ENCODE data around the gene KCNJ10. TPM values are rescaled to one million over a fixed set of nuclear protein-coding genes. Genes with fewer than 3 reads are reported as not detected.

The KCNJ10 gene
- total RNA-seq, 1 experiment from 2014 or later, result 1.4 TPM

GRCh38 chr1:160089883-160090282, 19.9 kb upstream of the KCNJ10 start:
- POLR2A ChIA-PET, result no interaction called here
- CTCF ChIA-PET, result interaction anchor here (1.6 to 29.5 kb wide), 4 partner anchors 11 to 163 kb away, joined by 3 to 978 read pairs (median 34); no protein-coding TSS in a partner anchor
- ATAC-seq (no peak), DNase-seq (ENCODE audit: low spot score) (no peak)
- peaks cover 13% of the 10 kb centered on the region for H3K27me3 Mint-ChIP-seq (ENCODE audit: low read depth)
- H3K36me3 Mint-ChIP-seq, result peaks cover 20% of the 10 kb centered on the region
- peaks cover 21% of the 10 kb centered on the region for H3K4me1 Mint-ChIP-seq
- TF ChIP-seq, protein P1, sequence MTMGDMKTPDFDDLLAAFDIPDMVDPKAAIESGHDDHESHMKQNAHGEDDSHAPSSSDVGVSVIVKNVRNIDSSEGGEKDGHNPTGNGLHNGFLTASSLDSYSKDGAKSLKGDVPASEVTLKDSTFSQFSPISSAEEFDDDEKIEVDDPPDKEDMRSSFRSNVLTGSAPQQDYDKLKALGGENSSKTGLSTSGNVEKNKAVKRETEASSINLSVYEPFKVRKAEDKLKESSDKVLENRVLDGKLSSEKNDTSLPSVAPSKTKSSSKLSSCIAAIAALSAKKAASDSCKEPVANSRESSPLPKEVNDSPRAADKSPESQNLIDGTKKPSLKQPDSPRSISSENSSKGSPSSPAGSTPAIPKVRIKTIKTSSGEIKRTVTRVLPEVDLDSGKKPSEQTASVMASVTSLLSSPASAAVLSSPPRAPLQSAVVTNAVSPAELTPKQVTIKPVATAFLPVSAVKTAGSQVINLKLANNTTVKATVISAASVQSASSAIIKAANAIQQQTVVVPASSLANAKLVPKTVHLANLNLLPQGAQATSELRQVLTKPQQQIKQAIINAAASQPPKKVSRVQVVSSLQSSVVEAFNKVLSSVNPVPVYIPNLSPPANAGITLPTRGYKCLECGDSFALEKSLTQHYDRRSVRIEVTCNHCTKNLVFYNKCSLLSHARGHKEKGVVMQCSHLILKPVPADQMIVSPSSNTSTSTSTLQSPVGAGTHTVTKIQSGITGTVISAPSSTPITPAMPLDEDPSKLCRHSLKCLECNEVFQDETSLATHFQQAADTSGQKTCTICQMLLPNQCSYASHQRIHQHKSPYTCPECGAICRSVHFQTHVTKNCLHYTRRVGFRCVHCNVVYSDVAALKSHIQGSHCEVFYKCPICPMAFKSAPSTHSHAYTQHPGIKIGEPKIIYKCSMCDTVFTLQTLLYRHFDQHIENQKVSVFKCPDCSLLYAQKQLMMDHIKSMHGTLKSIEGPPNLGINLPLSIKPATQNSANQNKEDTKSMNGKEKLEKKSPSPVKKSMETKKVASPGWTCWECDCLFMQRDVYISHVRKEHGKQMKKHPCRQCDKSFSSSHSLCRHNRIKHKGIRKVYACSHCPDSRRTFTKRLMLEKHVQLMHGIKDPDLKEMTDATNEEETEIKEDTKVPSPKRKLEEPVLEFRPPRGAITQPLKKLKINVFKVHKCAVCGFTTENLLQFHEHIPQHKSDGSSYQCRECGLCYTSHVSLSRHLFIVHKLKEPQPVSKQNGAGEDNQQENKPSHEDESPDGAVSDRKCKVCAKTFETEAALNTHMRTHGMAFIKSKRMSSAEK (CRISPR knock-in tag; IDR thresholded peaks at IDR 0.05; ENCODE audit: borderline replicate concordance), result no peak
- no peak for TF ChIP-seq GRHL2 (CRISPR knock-in tag; IDR thresholded peaks at IDR 0.05; ENCODE audit: insufficient replicate concordance, severe bottlenecking)
- TF ChIP-seq NFATC4 (CRISPR knock-in tag; IDR thresholded peaks at IDR 0.05), result no peak
- TF ChIP-seq CREM (CRISPR knock-in tag; IDR thresholded peaks at IDR 0.05), result no peak
- no peak for TF ChIP-seq GTF2I (CRISPR knock-in tag; conservative IDR thresholded peaks at IDR 0.05)
- no peak for TF ChIP-seq IRF1 (CRISPR knock-in tag; IDR thresholded peaks at IDR 0.05)
- TF ChIP-seq EMX1 (CRISPR knock-in tag; IDR thresholded peaks at IDR 0.05), result no peak
- TF ChIP-seq GABPB1 (CRISPR knock-in tag; IDR thresholded peaks at IDR 0.05), result no peak
- no peak overlapping the region for H3K27ac Mint-ChIP-seq
- no peaks in the 10 kb centered on the region for H3K9me3 Mint-ChIP-seq
- H3K4me3 Mint-ChIP-seq, result no peak overlapping the region

DNA sequence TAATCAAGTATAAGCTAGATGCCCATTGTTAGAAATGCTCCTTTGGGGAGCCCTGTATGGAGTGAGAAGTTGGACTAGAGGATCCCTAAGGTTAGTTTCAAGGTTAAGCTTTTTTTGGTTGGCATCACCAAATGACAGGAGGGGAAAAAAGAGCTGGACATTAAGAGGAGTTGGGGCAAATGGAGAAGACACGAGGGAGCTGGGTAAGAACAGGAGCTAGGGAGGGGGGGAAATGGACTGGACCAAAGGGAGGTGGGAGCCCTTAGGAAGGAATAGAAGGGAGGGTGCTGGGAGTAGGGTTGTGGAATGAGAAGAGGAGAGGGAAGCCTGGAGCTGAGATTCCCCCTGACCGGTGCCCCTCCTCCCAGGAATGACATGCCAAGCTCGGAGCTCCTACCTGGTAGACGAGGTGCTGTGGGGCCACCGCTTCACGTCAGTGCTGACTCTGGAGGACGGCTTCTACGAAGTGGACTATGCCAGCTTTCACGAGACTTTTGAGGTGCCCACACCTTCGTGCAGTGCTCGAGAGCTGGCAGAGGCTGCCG, 17.2 kb upstream of the KCNJ10 start:
- peaks cover 22% of the 10 kb centered on the region for H3K4me1 Mint-ChIP-seq
- H3K9me3 Mint-ChIP-seq, result no peaks in the 10 kb centered on the region
- no peak overlapping the region for H3K4me3 Mint-ChIP-seq
- H3K27ac Mint-ChIP-seq, result no peak overlapping the region
- POLR2A ChIA-PET, result interaction anchor here (1.0 to 1.2 kb wide), 2 partner anchors 9 to 10 kb away, joined by 3 to 4 read pairs; no protein-coding TSS in a partner anchor
- CTCF ChIA-PET, result interaction anchor here (0.7 to 29.5 kb wide), 15 partner anchors 9 to 166 kb away, joined by 3 to 978 read pairs (median 29); partner anchors contain the start of genes CASQ1 and IGSF8
- DNase-seq (ENCODE audit: low spot score) (no peak), ATAC-seq (no peak)
- TF ChIP-seq JAZF1 (CRISPR knock-in tag; IDR thresholded peaks at IDR 0.05) (no peak), NFATC4 (CRISPR knock-in tag; IDR thresholded peaks at IDR 0.05) (no peak), MXD4 (CRISPR knock-in tag; IDR thresholded peaks at IDR 0.05; ENCODE audit: borderline replicate concordance) (no peak)
- TF ChIP-seq, protein P2, sequence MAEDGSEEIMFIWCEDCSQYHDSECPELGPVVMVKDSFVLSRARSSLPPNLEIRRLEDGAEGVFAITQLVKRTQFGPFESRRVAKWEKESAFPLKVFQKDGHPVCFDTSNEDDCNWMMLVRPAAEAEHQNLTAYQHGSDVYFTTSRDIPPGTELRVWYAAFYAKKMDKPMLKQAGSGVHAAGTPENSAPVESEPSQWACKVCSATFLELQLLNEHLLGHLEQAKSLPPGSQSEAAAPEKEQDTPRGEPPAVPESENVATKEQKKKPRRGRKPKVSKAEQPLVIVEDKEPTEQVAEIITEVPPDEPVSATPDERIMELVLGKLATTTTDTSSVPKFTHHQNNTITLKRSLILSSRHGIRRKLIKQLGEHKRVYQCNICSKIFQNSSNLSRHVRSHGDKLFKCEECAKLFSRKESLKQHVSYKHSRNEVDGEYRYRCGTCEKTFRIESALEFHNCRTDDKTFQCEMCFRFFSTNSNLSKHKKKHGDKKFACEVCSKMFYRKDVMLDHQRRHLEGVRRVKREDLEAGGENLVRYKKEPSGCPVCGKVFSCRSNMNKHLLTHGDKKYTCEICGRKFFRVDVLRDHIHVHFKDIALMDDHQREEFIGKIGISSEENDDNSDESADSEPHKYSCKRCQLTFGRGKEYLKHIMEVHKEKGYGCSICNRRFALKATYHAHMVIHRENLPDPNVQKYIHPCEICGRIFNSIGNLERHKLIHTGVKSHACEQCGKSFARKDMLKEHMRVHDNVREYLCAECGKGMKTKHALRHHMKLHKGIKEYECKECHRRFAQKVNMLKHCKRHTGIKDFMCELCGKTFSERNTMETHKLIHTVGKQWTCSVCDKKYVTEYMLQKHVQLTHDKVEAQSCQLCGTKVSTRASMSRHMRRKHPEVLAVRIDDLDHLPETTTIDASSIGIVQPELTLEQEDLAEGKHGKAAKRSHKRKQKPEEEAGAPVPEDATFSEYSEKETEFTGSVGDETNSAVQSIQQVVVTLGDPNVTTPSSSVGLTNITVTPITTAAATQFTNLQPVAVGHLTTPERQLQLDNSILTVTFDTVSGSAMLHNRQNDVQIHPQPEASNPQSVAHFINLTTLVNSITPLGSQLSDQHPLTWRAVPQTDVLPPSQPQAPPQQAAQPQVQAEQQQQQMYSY (CRISPR knock-in tag; IDR thresholded peaks at IDR 0.05), result no peak
- peaks cover 6% of the 10 kb centered on the region for H3K36me3 Mint-ChIP-seq
- peaks cover 38% of the 10 kb centered on the region for H3K27me3 Mint-ChIP-seq (ENCODE audit: low read depth)

DNA sequence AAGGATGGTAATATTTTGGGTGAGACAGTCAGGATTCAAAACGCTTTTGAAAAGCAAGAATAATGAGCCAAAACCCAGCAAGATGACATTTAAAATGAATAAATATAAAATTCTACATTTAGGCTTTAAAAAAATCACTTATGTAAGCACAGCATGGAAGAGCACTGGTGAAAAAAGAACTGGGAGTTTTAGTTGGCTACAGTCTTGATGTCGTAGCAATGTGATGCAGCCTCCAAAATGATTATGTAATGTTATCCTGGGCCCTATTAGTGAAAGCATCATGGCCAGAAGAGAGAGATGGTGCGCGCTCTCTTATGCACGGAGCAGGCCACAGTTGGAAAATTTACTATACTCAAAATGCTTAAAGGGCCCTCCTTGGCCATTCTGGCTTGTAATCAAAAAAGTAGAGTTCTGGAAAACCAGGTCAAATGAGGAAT, 16.5 kb upstream of the KCNJ10 start:
- Mint-ChIP-seq H3K9me3 (no peaks in the 10 kb centered on the region), H3K27me3 (ENCODE audit: low read depth) (peaks cover 45% of the 10 kb centered on the region), H3K4me1 (peaks cover 22% of the 10 kb centered on the region), H3K4me3 (no peak overlapping the region), H3K36me3 (no peaks in the 10 kb centered on the region; the same call in 1 of the 2 replicates), H3K27ac (no peak overlapping the region)
- ChIA-PET POLR2A (interaction anchor here (1.0 to 1.2 kb wide), 2 partner anchors 11 to 15 kb away, joined by 3 to 4 read pairs; no protein-coding TSS in a partner anchor), CTCF (interaction anchor here (0.6 to 29.5 kb wide), 20 partner anchors 9 to 909 kb away, joined by 3 to 978 read pairs (median 11); partner anchors contain the start of genes ATP1A2, CASQ1 and IGSF8)
- ATAC-seq (no peak), DNase-seq (ENCODE audit: low spot score) (no peak)
- no peak for TF ChIP-seq ZNF512 (CRISPR knock-in tag; IDR thresholded peaks at IDR 0.05; ENCODE audit: borderline replicate concordance)
- TF ChIP-seq, protein P1 (CRISPR knock-in tag; IDR thresholded peaks at IDR 0.05; ENCODE audit: borderline replicate concordance), result no peak
- TF ChIP-seq ZBTB21 (CRISPR knock-in tag; IDR thresholded peaks at IDR 0.05; ENCODE audit: borderline replicate concordance), result no peak
- TF ChIP-seq ETV6 (CRISPR knock-in tag; IDR thresholded peaks at IDR 0.05), result no peak

All from WTC11 (cell line).